PC-3 (cell line): ENCODE data around the gene CCNYL1.
"Not testable (repeated sequence)": the region's sequence is repeated elsewhere in the genome, so short reads cannot be mapped to it uniquely, and the experiment has no call there.

ENCODE experiments used
- EZH2 ChIP-seq: fragments of 300-600 bp; sonication (generic); IDR thresholded peaks from one replicate; pipeline ENCODE4 v1.6.1; 2017; ENCODE audit warnings: antibody characterized with exemption, mild to moderate bottlenecking, low read length; ENCODE audit not compliant: unreplicated experiment
- EZH2phosphoT487 ChIP-seq: fragments of 300-600 bp; sonication (generic); IDR thresholded peaks from 2 replicates; pipeline ENCODE4 v1.6.1; 2018; ENCODE audit warnings: mild to moderate bottlenecking, antibody characterized with exemption, low read length, borderline replicate concordance
- TF ChIP-seq, protein P1 (sequence below): fragments of 300-600 bp; sonication (generic); conservative IDR thresholded peaks from 2 replicates; pipeline ENCODE4 v1.5.1; 2017; ENCODE audit warnings: antibody characterized with exemption, low read depth, mild to moderate bottlenecking, low read length

DNA sequence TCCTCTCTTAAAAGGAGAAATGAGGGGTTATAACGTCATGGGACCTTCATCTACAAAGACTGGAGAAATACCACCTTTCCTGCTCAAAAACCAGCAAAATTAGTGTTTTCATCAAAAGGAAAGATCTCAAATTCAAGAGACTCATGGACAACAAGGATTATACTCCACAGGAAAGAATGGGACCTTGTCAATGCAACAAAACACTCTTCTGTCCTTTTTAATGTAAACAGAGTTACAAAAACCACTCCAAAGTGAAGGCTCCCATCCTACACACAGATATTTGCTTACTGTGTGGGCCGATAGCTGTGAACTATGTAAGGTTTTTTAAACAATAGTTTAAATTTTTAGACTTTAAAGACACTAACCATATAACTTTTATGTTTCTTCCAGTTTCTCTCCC is 42.2 kb downstream of the CCNYL1 start:
- TF ChIP-seq, protein P1, sequence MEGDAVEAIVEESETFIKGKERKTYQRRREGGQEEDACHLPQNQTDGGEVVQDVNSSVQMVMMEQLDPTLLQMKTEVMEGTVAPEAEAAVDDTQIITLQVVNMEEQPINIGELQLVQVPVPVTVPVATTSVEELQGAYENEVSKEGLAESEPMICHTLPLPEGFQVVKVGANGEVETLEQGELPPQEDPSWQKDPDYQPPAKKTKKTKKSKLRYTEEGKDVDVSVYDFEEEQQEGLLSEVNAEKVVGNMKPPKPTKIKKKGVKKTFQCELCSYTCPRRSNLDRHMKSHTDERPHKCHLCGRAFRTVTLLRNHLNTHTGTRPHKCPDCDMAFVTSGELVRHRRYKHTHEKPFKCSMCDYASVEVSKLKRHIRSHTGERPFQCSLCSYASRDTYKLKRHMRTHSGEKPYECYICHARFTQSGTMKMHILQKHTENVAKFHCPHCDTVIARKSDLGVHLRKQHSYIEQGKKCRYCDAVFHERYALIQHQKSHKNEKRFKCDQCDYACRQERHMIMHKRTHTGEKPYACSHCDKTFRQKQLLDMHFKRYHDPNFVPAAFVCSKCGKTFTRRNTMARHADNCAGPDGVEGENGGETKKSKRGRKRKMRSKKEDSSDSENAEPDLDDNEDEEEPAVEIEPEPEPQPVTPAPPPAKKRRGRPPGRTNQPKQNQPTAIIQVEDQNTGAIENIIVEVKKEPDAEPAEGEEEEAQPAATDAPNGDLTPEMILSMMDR, result not testable (repeated sequence)
- not testable (repeated sequence) for TF ChIP-seq EZH2, EZH2phosphoT487
